ENCODE data around the gene EVA1C.
"Not testable (repeated sequence)": the region's sequence is repeated elsewhere in the genome, so short reads cannot be mapped to it uniquely, and the experiment has no call there.

Gene EVA1C

DNA sequence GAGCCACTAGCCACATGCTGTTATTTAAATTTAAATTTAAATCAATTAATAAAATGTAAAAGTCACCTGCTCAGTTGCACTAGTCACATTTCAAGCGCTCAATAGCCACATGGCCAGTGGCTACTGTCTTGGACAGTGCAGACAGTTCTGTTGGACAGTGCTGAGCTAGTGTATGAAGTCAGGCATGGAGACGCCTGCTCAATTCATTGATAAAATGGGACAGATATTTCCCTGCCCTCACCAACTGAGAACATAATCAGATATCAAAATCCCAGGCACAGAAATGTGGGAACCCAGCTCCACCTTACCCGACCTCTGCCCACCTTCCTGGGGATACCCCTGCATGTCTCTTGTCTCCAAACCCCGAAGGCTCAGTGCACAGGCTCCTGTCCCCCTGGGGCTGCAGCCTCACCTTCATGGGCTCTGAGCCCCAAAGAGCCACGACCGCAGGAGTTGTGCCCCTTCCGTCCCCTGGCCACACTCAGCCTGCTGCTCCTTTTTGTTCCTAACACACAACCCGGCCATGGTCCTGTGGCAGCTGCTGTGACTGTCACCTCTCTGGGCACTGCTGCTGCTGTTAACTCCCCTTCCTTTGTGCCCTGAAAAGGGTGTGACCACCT lies 109.3 kb downstream of the EVA1C start:
- DNase-seq (ENCODE audit: insufficient read length, low spot score), result no peak
- no peak for FAIRE-seq

DNA sequence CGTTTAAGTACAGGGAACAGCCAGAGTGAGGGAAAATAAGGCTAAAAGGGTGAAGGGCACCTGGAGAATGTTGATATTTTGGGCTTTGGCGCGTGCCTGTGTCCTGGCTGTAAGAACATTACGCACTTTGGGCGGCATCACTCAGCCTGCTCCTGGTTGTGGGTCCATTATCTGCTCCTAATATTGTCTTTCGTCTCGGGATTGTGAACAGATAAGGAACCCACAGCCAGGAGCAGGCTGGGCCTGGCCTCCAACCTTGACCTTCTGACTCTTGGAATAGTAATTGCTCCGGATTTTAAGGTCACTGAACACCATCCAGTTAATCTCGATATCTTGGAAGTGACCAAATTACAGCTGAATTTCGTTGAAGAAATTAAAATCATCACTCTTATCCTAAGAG lies 111.0 kb downstream of the EVA1C start:
- FAIRE-seq (no peak), DNase-seq (ENCODE audit: insufficient read length, low spot score) (no peak)

DNA sequence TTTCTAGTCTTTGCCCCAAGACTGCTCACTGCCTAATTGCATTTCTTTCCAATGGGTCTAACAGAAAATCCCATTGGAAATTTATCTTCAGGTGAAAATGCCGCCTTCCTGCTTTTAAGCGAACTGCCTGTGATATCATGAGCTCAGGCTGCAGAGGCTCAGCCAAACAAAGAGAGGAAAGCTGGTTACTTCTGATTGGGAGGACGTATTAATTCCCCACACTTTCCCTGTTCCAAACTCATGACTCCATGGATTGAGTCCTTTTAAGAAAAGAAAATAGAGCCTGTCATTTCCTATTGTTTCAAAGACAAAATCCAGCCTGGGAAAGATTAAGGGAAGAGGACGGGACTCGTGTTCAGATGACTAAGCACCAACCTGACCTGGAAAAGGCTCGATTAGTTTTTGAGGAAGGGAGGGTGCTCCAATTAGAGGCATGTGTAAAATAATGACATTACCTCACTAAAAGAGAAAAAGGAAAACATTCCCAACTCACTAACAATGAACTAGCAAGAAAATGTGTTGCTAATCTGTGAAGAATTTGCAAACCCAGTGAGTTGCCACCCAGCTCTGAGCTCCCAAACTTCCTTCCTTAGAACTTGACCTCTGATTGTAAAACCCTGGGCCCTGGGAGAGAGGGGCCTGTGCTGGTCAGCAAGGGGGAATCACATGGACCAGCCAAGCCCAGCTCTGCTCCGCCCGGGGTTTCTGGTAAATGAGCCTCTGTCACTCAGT lies 111.6 kb downstream of the EVA1C start:
- DNase-seq (ENCODE audit: insufficient read length, low spot score), result peak; percentile 34
- no peak for FAIRE-seq

DNA sequence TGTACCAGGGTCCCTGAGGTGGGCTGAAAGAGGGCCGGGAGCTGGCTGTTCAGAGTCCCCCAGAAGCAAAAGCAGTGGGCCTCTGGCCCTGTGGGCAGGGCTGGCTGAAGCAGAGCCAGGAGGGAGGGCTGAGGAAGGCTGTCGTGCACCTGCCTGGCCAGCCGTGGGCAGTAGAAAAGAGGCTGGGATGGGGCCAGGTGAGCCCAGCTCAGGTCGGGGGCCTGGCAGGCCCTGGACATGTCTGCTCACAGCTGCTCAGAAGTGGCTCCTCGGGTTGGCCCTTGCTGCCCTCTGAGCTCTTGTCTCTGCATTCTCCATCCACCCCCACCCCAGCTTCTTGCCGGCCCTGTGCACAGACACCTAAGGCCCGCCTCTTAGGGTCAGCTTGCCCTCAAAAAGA lies 112.8 kb downstream of the EVA1C start:
- DNase-seq (ENCODE audit: insufficient read length, low spot score) (no peak), FAIRE-seq (no peak)

DNA sequence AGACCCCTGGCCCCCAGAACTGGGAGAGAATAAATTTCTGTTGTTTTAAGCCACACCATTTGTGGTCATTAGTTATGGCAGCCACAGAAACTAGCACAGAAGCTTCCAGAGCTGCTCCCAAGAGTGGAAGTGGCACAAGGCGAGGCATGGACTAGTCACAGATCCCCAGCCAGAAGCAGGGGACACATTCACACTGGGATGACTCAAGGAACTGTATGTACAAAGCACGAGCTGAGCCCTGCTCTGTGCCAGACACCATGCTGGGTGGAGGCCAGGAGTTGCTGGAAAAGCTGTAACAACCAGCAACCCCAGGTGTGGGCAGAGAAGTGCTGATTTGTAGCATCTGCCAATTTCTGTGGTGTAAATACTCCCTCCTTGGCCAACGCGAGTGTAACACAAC lies 117.2 kb downstream of the EVA1C start:
- DNase-seq (ENCODE audit: insufficient read length, low spot score), result no peak
- FAIRE-seq, result no peak

DNA sequence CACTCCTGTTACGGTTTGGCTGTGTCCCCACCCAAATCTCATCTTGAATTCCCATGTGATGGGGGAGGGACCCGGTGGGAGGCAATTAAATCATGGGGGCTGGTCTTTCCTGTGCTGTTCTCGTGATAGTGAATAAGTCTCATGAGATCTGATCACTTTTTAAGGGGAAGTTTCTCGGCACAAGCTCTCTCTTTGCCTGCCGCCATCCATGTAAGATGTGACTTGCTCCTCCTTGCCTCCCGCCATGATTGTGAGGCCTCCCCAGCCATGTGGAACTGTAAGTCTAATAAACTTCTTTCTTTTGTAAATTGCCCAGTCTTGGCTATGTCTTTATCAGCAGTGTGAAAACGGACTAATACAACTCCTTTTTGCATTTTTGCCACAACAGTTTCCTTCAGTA lies 118.3 kb downstream of the EVA1C start:
- not testable (repeated sequence) for FAIRE-seq; DNase-seq (ENCODE audit: insufficient read length, low spot score)

DNA sequence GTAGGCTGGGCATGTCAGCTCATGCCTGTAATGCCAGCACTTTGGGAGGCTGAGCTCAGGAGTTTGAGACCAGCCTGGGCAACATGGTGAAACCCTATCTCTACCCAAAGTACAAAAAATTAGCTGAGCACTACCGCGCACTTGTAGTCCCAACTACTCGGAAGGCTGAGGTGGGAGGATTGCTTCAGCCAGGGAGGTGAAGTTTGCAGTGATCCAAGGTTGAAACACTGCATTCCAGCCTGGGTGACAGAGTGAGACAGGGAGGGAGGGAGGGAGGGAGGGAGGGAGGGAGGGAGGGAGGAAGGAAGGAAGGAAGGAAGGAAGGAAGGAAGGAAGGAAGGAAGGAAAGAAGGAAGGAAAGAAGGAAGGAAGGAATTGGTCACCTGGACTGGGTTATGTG lies 119.1 kb downstream of the EVA1C start:
- not testable (repeated sequence) for FAIRE-seq; DNase-seq (ENCODE audit: insufficient read length, low spot score)

DNA sequence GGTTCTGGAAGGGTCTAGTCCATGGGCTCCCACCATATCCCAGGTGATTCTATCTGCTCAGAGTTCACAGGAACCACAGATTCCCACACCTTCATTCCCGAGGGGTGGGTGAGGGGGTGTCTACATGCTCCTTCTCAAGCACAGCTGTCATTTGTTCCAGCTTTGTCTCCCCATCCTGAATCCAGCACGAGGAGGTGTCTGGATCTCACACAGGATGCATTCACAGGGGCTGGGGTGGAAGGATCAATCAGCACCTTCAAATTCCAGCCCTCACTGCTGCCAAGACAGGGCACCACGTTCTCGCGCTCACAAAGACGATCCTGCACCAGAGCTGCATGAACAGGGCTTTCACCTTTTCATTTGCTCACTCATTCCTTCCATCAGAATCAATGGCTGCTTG lies 120.1 kb downstream of the EVA1C start:
- FAIRE-seq (no peak), DNase-seq (ENCODE audit: insufficient read length, low spot score) (no peak)

DNA sequence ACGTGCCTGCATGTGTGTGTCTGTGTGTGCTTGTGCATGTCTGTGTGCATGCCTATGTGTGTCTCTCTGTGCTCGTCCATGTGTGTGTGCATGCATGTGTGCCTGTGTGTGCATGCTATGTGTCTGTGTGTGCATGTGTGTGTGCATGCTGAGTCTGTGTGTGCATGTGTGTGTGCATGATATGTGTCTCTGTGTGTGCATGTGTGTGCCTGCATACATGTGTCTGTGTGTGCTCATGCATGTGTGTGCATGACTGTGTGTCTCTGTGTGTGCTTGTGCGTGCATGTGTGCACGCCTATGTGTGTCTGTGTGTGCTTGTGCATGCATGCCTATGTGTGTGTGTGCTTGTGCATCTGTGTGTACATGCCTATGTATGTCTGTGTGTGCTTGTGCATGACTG lies 120.5 kb downstream of the EVA1C start:
- no peak for DNase-seq (ENCODE audit: insufficient read length, low spot score)
- peak; percentile 94 for FAIRE-seq

DNA sequence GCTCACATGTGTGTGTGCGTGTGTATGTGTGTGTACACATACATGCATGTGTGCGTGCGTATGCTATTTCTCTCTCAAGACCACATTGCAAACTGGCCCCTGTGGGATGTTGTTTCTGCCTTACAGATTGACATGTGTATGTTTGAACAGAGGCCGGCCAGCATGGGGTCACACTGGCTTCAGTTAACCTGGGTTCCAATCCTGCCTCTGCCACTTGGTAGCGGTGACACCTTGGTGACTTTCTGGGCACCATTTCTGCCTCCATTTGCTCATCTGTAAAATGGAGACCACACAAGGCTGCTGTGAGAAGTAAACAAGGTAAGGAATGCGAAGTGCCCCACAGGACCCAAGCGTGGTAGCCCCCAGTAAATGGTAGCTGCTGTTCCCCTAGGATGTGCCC lies 121.1 kb downstream of the EVA1C start:
- no peak for DNase-seq (ENCODE audit: insufficient read length, low spot score)
- FAIRE-seq, result no peak

DNA sequence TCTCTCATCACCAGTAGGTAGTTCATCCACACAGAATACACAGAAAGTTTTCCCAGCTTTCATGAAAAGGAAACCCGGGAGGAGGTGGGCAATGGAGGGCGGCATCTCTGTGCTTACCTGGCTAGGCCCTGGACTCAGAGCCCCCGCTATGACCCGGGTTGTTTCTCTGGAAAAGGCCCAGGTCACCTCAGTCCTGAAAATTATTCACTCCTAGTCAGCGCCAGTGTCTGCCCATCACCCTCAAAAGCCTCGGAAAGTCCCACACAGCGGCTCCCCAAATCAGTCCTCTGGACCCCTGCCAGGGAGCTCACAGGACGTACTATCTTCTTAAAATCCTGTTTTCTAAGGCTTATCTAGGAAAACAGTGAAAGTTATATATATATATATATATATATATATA lies 121.6 kb downstream of the EVA1C start:
- DNase-seq (ENCODE audit: insufficient read length, low spot score) (no peak), FAIRE-seq (no peak)

DNA sequence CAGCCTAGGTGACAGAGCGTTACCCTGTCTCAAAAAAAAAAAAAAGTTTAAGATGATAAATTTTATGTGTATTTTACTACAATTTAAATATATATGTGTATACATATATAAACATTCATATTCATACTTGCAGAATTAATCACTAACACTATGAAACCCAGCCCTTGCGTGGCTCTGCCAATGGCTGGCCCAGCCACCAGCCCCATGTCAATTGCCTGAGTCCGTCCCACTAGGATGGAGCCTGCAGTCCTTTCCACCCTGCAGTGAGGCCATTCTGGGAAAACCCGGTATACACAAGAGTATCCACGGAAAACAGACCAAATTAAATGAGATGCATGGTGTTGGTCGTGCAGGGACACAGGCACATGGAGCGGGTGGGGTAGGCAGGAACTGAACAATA lies 123.1 kb downstream of the EVA1C start:
- no peak for FAIRE-seq
- no peak for DNase-seq (ENCODE audit: insufficient read length, low spot score)

DNA sequence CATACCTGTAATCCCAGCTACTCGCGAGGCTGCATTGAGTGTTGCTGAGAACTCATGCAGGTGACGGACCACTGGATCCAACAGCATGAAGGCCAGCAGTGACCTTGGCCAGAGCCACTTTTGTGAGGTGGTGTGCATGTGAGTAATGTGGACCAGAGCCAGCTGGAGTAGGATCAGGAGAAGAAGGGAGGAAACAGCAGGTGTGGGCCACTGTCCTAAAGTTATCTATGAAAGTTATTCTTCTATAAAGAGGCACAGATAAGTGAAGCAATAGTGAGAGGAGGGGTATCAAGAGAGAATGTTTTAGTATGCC lies 125.0 kb downstream of the EVA1C start:
- DNase-seq (ENCODE audit: insufficient read length, low spot score) (no peak), FAIRE-seq (no peak)

DNA sequence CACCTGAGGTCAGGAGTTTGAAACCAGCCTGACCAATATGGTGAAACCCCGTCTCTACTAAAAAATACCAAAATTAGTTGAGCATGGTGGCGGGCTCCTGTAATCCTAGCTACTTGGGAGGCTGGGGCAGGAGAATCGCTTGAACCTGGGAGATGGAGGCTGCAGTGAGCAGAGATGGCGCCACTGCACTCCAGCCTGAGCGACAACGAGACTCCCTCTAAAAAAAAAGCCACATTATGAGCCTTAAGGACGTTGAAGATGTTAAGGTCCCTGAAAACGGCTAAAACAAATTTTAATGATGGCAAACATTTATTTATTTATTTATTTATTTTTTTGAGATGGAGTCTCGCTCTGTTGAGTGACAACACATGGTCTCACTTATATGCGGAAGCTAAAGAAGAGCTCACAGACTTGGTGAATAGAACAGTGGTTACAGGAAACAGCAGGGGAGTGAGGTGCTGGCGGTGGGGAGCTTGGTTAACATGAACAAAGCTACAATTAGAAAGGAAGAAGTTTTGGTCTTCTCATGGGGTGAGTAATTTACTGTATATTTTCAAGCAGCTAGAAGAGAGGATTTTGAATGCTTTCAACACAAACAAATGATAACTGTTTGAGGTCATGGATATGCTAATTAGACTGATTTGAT lies 125.8 kb downstream of the EVA1C start:
- FAIRE-seq (no peak), DNase-seq (ENCODE audit: insufficient read length, low spot score) (no peak)

DNA sequence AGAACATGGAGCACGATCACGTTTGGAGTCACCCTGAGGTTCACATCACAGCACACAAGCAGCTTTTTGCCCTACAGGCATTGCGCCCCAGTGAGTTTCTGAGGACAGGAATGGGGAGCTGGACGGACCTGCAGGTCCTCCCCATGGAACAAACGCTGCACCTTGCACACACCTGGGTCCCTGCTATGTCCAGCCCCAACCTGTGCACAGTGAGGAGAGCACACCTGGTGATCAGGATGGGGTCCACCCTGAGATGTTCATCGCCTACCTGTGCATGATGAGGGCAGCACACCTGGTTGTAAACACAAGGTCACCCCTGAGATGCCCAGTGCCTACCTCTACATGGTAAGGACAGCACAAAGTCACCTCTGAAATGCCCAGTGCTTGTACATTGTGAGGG lies 126.9 kb downstream of the EVA1C start:
- FAIRE-seq, result no peak
- no peak for DNase-seq (ENCODE audit: insufficient read length, low spot score)

DNA sequence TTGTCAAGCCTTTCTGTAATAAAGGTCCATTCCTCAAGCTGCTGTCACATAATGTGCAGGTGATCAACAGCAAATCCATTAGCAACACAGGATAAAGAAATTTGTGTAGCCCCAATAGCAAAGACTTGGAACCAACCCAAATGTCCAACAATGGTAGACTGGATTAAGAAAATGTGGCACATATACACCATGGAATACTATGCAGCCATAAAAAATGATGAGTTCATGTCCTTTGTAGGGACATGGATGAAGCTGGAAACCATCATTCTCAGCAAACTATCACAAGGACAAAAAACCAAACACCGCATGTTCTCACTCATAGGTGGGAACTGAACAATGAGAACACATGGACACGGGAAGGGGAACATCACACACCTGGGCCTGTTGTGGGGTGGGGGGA lies 130.6 kb downstream of the EVA1C start:
- FAIRE-seq; DNase-seq (ENCODE audit: insufficient read length, low spot score): not testable (repeated sequence)

DNA sequence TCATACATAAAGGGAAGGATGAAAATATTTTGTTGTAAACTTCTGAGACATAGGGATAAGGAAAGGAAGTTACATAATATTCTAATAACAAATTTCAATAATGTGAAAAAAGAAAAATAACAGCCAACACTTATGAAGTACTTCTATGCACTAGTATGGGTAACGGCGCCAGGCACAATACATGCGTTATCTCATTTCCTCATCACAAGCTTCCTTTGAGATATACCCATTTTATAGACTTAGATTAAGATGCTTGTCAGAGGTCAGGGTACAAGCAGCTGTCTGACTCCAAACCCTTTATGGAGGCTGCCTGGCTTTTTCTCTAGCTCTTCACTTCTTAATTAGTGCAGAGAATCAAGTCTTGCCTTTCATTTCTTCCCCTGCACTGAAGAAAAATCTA lies 131.5 kb downstream of the EVA1C start:
- DNase-seq (ENCODE audit: insufficient read length, low spot score) (no peak), FAIRE-seq (no peak)

DNA sequence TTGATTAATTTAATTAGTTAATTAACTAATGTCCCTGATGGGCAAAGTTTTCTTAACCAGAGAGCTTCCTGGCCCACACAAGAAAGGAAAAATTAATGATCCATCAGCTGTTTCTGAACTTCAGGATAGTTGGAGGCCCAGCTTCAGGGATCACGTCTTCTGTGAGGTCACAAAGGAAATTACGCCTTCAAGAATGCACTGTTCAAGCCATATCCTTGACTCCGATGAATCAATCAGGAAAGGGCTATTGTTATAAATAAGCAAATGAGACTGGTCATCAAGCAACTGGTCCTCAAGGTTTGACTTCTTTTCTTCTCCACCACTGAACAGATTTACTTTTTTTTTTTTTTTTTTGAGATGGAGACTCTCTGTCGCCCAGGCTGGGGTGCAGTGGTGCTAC lies 132.2 kb downstream of the EVA1C start:
- DNase-seq (ENCODE audit: insufficient read length, low spot score), result no peak
- FAIRE-seq, result no peak

DNA sequence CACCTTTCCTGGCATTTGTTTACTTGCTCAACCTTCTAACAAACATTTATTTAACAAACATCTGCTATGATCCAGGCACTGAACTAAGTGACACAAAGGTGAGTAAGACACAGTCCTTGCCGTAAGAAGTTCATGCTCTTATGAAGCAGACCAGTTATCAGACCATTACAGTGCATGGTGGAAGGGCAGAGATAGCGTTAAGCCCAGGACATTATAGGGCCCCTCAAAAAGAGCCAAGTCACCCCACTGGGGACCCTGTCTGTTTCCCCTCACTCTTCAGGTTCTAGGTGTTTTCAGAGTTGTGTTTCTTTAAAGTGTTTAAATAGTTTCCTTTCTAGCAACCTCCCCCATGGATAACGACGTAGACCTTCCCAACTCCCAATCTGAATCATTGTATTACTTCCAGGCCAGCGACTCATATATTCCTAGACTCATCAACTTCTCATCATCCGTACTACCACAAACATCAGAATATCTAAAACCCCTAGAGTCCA lies 133.5 kb downstream of the EVA1C start:
- no peak for DNase-seq (ENCODE audit: insufficient read length, low spot score)
- no peak for FAIRE-seq

DNA sequence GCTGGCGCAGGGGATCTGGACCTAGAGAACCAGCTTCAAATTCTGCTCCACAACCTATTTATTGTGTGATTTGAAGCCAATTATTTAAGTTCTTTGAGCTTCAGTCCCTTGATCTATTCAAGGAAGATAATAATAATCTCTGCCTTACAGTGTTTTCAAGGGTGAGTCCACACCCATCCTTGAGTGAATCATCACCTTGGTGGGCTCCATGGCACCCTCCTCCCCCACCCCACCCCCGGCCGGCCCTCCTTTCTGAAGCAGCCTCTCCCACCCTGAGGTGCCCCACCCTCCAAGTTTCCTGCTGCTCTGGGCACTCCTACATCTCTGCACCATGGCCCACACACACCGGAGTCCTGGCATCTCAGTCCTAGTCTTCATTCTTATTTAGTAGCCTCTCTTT lies 134.5 kb downstream of the EVA1C start:
- no peak for FAIRE-seq

DNA sequence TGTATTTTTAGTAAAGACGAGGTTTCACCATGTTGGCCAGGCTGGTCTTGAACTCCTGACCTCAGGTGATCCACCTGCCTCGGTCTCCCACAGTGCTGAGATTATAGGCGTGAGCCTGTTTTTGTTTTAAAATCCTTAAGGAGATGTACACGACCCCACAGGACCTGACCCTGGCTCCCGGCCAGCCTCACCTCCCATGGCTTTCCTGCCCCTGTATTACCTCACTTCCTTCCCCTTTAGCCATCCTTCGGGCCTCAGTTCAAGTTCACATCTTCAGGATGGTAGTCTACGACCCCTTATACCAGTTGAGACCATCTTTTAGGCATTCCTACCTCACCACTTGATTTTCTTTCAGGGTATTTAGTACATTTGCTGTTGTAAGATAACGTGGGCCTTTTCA lies 136.5 kb downstream of the EVA1C start:
- DNase-seq (ENCODE audit: insufficient read length, low spot score) (no peak), FAIRE-seq (no peak)

More for the DNA sequence above, 134.5 kb downstream of the EVA1C start:
- DNase-seq (ENCODE audit: insufficient read length, low spot score), result no peak

DNA sequence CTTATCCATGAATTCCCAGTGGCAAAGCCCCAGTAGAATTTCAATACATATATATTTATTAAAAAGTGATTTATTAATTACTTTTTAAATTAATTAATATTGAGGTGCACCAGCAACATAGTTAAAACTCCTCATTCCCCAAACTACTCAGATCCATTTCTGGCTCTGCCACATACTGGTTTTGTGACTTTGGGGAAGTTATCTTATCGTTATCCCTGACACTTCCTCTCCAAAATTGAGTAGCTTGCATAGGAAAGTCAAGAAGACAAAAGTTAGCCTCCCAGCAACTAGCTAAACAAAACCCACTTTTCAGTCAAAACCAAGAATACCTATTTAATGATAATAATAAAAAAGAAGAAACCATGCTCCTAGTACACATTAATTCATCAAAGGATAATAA lies 136.9 kb downstream of the EVA1C start:
- DNase-seq (ENCODE audit: insufficient read length, low spot score) (no peak), FAIRE-seq (no peak)
